ENCODE measurements around the gene E2F6.

Gene E2F6

GRCh38 chr2:11493282-11493681 is 27.3 kb upstream of the E2F6 start:
- TF ChIP-seq POLR2AphosphoS5 (IDR thresholded peaks at IDR 0.05; ENCODE audit: low read depth, low read length) (no peak), TAF1 (IDR thresholded peaks at IDR 0.05; ENCODE audit: borderline replicate concordance, insufficient read depth, low read length) (no peak), REST (IDR thresholded peaks at IDR 0.05; ENCODE audit: insufficient read depth in 1 of 2, low read depth in 2 of 2, low read length in 2 of 2) (no peak), SIN3A (IDR thresholded peaks at IDR 0.05; ENCODE audit: borderline replicate concordance, insufficient read depth, low read length) (no peak), FOXP2 (optimal IDR thresholded peaks at IDR 0.05; ENCODE audit: borderline replicate concordance, extremely low read depth, extremely low read length, insufficient read depth) (no peak)

- TF ChIP-seq SIN3A (IDR thresholded peaks at IDR 0.05; ENCODE audit: borderline replicate concordance, insufficient read depth, low read length), result no peak
- no peak for TF ChIP-seq REST (IDR thresholded peaks at IDR 0.05; ENCODE audit: insufficient read depth in 1 of 2, low read depth in 2 of 2, low read length in 2 of 2)
- TF ChIP-seq FOXP2 (optimal IDR thresholded peaks at IDR 0.05; ENCODE audit: borderline replicate concordance, extremely low read depth, extremely low read length, insufficient read depth), result no peak
- TF ChIP-seq POLR2AphosphoS5 (IDR thresholded peaks at IDR 0.05; ENCODE audit: low read depth, low read length), result no peak
- TF ChIP-seq TAF1 (IDR thresholded peaks at IDR 0.05; ENCODE audit: borderline replicate concordance, insufficient read depth, low read length), result no peak
Observed at GRCh38 chr2:11492720-11493119, 26.8 kb upstream of the E2F6 start.

GRCh38 chr2:11492244-11492643 is 26.3 kb upstream of the E2F6 start:
- TF ChIP-seq POLR2AphosphoS5 (IDR thresholded peaks at IDR 0.05; ENCODE audit: low read depth, low read length) (no peak), SIN3A (IDR thresholded peaks at IDR 0.05; ENCODE audit: borderline replicate concordance, insufficient read depth, low read length) (no peak), TAF1 (IDR thresholded peaks at IDR 0.05; ENCODE audit: borderline replicate concordance, insufficient read depth, low read length) (no peak)

- no peak for TF ChIP-seq TAF1 (IDR thresholded peaks at IDR 0.05; ENCODE audit: borderline replicate concordance, insufficient read depth, low read length)
- no peak for TF ChIP-seq REST (IDR thresholded peaks at IDR 0.05; ENCODE audit: insufficient read depth in 1 of 2, low read depth in 2 of 2, low read length in 2 of 2)
- TF ChIP-seq FOXP2 (optimal IDR thresholded peaks at IDR 0.05; ENCODE audit: borderline replicate concordance, extremely low read depth, extremely low read length, insufficient read depth), result no peak
- TF ChIP-seq SIN3A (IDR thresholded peaks at IDR 0.05; ENCODE audit: borderline replicate concordance, insufficient read depth, low read length), result no peak
- no peak for TF ChIP-seq POLR2AphosphoS5 (IDR thresholded peaks at IDR 0.05; ENCODE audit: low read depth, low read length)
Observed at GRCh38 chr2:11491348-11491933, 25.5 kb upstream of the E2F6 start.

- TF ChIP-seq SIN3A (IDR thresholded peaks at IDR 0.05; ENCODE audit: borderline replicate concordance, insufficient read depth, low read length), result no peak
- no peak for TF ChIP-seq TAF1 (IDR thresholded peaks at IDR 0.05; ENCODE audit: borderline replicate concordance, insufficient read depth, low read length)
- no peak for TF ChIP-seq POLR2AphosphoS5 (IDR thresholded peaks at IDR 0.05; ENCODE audit: low read depth, low read length)
- no peak for TF ChIP-seq FOXP2 (optimal IDR thresholded peaks at IDR 0.05; ENCODE audit: borderline replicate concordance, extremely low read depth, extremely low read length, insufficient read depth)
- TF ChIP-seq REST (IDR thresholded peaks at IDR 0.05; ENCODE audit: insufficient read depth in 1 of 2, low read depth in 2 of 2, low read length in 2 of 2), result no peak
Observed at GRCh38 chr2:11490194-11490593, 24.2 kb upstream of the E2F6 start.

Data from PFSK-1 (cell line).